Uterus (tissue), 4 donors: ENCODE data around the gene WDR38. TPM values are rescaled to one million over a fixed set of nuclear protein-coding genes. Genes with fewer than 3 reads are reported as not detected.

Source experiments
- DNase-seq, 2 donors: peaks; one replicate each; pipeline ENCODE4 v3.0.0-alpha.2; 2019 to 2020
- H3K27ac ChIP-seq, 2 donors: fragments of 200-600 bp; sonication (generic); 1 replicate in 1 of 2; 2 replicates in 1 of 2; pipeline ENCODE4 v1.5.1; 2016 to 2018
- H3K27me3 ChIP-seq, 2 donors: fragments of 200-600 bp; sonication (generic); one replicate each; pipeline ENCODE4 v1.5.1; 2018 to 2019; ENCODE audit warnings: control low read depth in 1 of 2
- H3K36me3 ChIP-seq, 2 donors: fragments of 200-600 bp; sonication (generic); one replicate each; pipeline ENCODE4 v1.5.1; 2019; ENCODE audit warnings: control low read depth in 1 of 2
- H3K4me1 ChIP-seq, 2 donors: fragments of 200-600 bp; sonication (generic); one replicate each; pipeline ENCODE4 v1.5.1; 2018 to 2019; ENCODE audit warnings: control low read depth in 1 of 2
- H3K4me3 ChIP-seq, 2 donors: fragments of 200-600 bp; sonication (generic); 1 replicate in 1 of 2; 2 replicates in 1 of 2; pipeline ENCODE4 v1.5.1; 2018 to 2019; ENCODE audit warnings: mild to moderate bottlenecking in 1 of 2
- H3K9me3 ChIP-seq, 2 donors: fragments of 200-600 bp; sonication (generic); one replicate each; pipeline ENCODE4 v1.5.1; 2019; ENCODE audit warnings: control low read depth in 1 of 2
- POLR2A ChIP-seq, 2 donors: fragments of 450-650 bp; IDR thresholded peaks; one replicate each; pipeline ENCODE4 v1.6.1; 2016; ENCODE audit warnings: antibody characterized with exemption in 2 of 2, mild to moderate bottlenecking in 1 of 2, moderate library complexity in 1 of 2
- intact Hi-C: fragments of 100-400 bp; cut with DNase I; formaldehyde crosslinking; loops from one replicate; pipeline ENCODE4 v1.15.1; 2023; ENCODE audit warnings: low total_unique reads
- total RNA-seq, 4 donors: library from RNA; depleted of rRNA in 3 of 4; stranded (reverse); fragments of >200 nt in 3 of 4; gene quantifications; one replicate each; pipeline versions ENCODE4 v1.1.0 to v1.2.4, GENCODE V29; 2014 to 2023
- TF ChIP-seq, protein P1 (sequence below), 4 experiments: fragments of 200-600 bp in 2 of 4; fragments of 450-650 bp in 2 of 4; sonication (generic) in 2 of 4; IDR thresholded peaks; one replicate each; pipeline ENCODE4 v1.5.1; 2016 to 2019; ENCODE audit warnings: antibody characterized with exemption in 4 of 4, mild to moderate bottlenecking in 2 of 4, moderate library complexity in 1 of 4
- donor health status: DM: yes; HTN: yes; CAD: no.

The WDR38 gene
- total RNA-seq, 4 donors from 2014 or later: 0.79 to 1.9 TPM; not detected in 2

DNA sequence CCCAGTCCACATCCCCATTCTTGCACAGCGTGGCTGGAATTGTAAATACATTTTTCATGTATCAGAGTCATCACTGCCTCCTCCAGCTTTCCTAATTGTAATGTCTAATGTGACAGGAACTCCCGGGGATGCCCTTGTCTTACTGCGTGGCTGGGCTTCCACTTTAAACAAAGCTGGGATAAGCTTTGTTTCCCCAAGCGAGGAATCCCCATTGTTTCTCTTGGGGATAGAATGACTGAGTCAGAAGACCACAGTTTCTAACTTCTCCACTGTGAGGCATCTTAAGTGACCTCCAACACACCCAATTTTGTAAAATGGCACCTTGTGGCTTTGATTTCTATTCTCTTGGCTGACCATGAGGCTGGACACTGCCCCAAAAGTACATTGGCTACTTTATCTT is 31.1 kb downstream of the WDR38 start:
- no peaks in the 10 kb centered on the region for H3K4me1 ChIP-seq
- TF ChIP-seq, protein P1, sequence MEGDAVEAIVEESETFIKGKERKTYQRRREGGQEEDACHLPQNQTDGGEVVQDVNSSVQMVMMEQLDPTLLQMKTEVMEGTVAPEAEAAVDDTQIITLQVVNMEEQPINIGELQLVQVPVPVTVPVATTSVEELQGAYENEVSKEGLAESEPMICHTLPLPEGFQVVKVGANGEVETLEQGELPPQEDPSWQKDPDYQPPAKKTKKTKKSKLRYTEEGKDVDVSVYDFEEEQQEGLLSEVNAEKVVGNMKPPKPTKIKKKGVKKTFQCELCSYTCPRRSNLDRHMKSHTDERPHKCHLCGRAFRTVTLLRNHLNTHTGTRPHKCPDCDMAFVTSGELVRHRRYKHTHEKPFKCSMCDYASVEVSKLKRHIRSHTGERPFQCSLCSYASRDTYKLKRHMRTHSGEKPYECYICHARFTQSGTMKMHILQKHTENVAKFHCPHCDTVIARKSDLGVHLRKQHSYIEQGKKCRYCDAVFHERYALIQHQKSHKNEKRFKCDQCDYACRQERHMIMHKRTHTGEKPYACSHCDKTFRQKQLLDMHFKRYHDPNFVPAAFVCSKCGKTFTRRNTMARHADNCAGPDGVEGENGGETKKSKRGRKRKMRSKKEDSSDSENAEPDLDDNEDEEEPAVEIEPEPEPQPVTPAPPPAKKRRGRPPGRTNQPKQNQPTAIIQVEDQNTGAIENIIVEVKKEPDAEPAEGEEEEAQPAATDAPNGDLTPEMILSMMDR (IDR thresholded peaks at IDR 0.05): no peak
- no peak for TF ChIP-seq POLR2A (IDR thresholded peaks at IDR 0.05)
- H3K4me3 ChIP-seq: no peak overlapping the region
- no peak overlapping the region for H3K27ac ChIP-seq
- no peaks in the 10 kb centered on the region for H3K36me3 ChIP-seq
- H3K9me3 ChIP-seq: no peaks in the 10 kb centered on the region
- no peak for DNase-seq
- H3K27me3 ChIP-seq: no peaks in the 10 kb centered on the region
- intact Hi-C loops: no loop called here

DNA sequence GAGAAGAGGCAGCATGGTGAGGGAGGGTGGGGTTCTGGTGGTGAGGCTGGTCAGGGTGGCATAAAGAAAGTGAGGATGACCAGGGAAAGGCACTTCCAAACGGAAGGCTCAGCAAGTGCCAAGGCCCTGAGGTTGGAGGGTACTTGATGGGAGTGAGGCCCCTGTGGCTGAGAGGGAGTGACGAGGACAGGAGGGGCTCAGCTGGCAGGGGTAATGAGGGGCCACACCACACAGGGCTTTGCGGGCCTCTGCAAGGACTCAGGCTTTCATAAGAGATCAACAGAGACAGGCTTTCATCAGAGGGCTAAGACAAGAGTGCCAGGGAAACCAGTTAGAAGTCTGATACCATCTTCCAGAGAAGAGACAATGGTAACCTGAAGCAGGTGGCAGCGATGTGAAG is 32.3 kb downstream of the WDR38 start:
- no peaks in the 10 kb centered on the region for H3K4me1 ChIP-seq
- TF ChIP-seq POLR2A (IDR thresholded peaks at IDR 0.05): no peak
- TF ChIP-seq, protein P1 (IDR thresholded peaks at IDR 0.05): no peak
- DNase-seq: no peak
- H3K4me3 ChIP-seq: no peak overlapping the region
- H3K9me3 ChIP-seq: no peaks in the 10 kb centered on the region
- intact Hi-C loops: no loop called here
- no peak overlapping the region for H3K27ac ChIP-seq
- no peaks in the 10 kb centered on the region for H3K27me3 ChIP-seq
- H3K36me3 ChIP-seq: no peaks in the 10 kb centered on the region

- Histone ChIP-seq H3K27me3 (no peaks in the 10 kb centered on the region), H3K27ac (no peak overlapping the region), H3K4me1 (no peaks in the 10 kb centered on the region), H3K9me3 (no peaks in the 10 kb centered on the region), H3K4me3 (no peak overlapping the region), H3K36me3 (no peaks in the 10 kb centered on the region)
- intact Hi-C loops: no loop called here
- TF ChIP-seq, protein P1 (IDR thresholded peaks at IDR 0.05): no peak
- no peak for TF ChIP-seq POLR2A (IDR thresholded peaks at IDR 0.05)
- DNase-seq: no peak
These were observed 33.2 kb downstream of the WDR38 start for GRCh38 chr9:124886461-124886860.

DNA sequence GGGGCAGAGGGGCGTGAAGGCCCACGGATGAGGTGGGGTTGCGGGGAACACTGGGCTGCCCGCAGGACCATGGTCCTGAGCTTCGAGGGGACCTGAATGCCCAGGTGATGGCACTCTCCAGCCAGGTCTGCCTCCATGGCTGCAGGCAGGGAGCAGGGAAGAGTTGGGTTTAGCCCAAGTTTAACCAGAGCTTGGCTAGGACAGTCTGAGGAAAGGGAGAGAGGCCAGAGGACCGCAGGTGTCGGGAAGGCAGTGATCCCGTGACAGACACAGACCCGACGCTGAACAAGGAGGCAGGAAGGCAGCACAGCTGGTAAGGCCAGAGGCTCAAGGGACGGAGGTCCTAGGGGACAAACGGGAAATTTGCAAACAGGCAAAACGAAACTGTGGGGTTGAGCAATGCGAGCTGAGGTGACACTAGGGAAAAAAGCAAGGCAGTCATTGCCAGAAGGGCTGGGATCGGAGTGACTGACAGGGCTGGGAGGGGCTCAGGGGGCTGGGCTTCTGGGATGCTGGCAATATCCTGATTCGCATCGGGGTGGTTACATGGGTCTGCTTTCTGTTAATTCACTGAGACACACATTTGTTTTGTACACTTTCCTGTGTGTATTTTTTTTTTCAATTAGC is 33.7 kb downstream of the WDR38 start:
- no peaks in the 10 kb centered on the region for H3K27me3 ChIP-seq
- intact Hi-C loops: no loop called here
- H3K36me3 ChIP-seq: no peaks in the 10 kb centered on the region

GRCh38 chr9:124887832-124888231 is 34.6 kb downstream of the WDR38 start:
- Histone ChIP-seq H3K9me3 (no peaks in the 10 kb centered on the region), H3K36me3 (no peaks in the 10 kb centered on the region), H3K27me3 (no peaks in the 10 kb centered on the region), H3K4me1 (no peaks in the 10 kb centered on the region), H3K27ac (no peak overlapping the region), H3K4me3 (no peak overlapping the region)
- no peak for DNase-seq
- TF ChIP-seq POLR2A (IDR thresholded peaks at IDR 0.05): no peak
- TF ChIP-seq, protein P1 (IDR thresholded peaks at IDR 0.05): no peak
- intact Hi-C loops: no loop called here

More for the DNA sequence above, 33.7 kb downstream of the WDR38 start:
- no peak overlapping the region for H3K4me3 ChIP-seq
- no peak for DNase-seq
- no peak for TF ChIP-seq POLR2A (IDR thresholded peaks at IDR 0.05)
- TF ChIP-seq, protein P1 (IDR thresholded peaks at IDR 0.05): no peak
- H3K27ac ChIP-seq: no peak overlapping the region
- no peaks in the 10 kb centered on the region for H3K9me3 ChIP-seq
- H3K4me1 ChIP-seq: no peaks in the 10 kb centered on the region
